ENCODE data around the gene SLF1.

SLF1 gene

GRCh38 chr5:94620256-94620655 lies 1.8 kb downstream of the SLF1 start:
- no peak for DNase-seq
- intact Hi-C loops (cut with DNase I; ENCODE audit: low total_unique reads) = no loop called here
- H3K4me3 ChIP-seq = no peak overlapping the region
- H3K9me3 ChIP-seq = no peaks in the 10 kb centered on the region
- peaks cover 0 to 24% (median 9%) of the 10 kb centered on the region in 4 donors for H3K4me1 ChIP-seq
- no peaks in the 10 kb centered on the region for H3K36me3 ChIP-seq
- H3K27ac ChIP-seq = no peak overlapping the region
- no peaks in the 10 kb centered on the region for H3K27me3 ChIP-seq
- TF ChIP-seq CTCF (IDR thresholded peaks at IDR 0.05) = no peak

- TF ChIP-seq CTCF (IDR thresholded peaks at IDR 0.05) = no peak
- no peak overlapping the region for H3K27ac ChIP-seq
- H3K9me3 ChIP-seq = no peaks in the 10 kb centered on the region
- no peaks in the 10 kb centered on the region for H3K36me3 ChIP-seq
- no peak overlapping the region for H3K4me3 ChIP-seq
- peaks cover 0 to 23% (median 9%) of the 10 kb centered on the region in 4 donors for H3K4me1 ChIP-seq
- no peaks in the 10 kb centered on the region for H3K27me3 ChIP-seq
- intact Hi-C loops (cut with DNase I; ENCODE audit: low total_unique reads) = no loop called here
- no peak for DNase-seq
These were observed 3.3 kb downstream of the SLF1 start for GRCh38 chr5:94621763-94622162.

GRCh38 chr5:94623011-94623410 lies 4.5 kb downstream of the SLF1 start:
- H3K27ac ChIP-seq = no peak overlapping the region
- no peaks in the 10 kb centered on the region for H3K36me3 ChIP-seq
- H3K4me1 ChIP-seq = peaks cover 0 to 13% (median 5%) of the 10 kb centered on the region in 4 donors
- no peaks in the 10 kb centered on the region for H3K27me3 ChIP-seq
- H3K4me3 ChIP-seq = no peak overlapping the region
- TF ChIP-seq CTCF (IDR thresholded peaks at IDR 0.05) = no peak
- no peak for DNase-seq
- H3K9me3 ChIP-seq = no peaks in the 10 kb centered on the region
- intact Hi-C loops (cut with DNase I; ENCODE audit: low total_unique reads) = no loop called here

GRCh38 chr5:94623877-94624276 lies 5.4 kb downstream of the SLF1 start:
- Histone ChIP-seq H3K4me1 (peaks cover 0 to 13% (median 5%) of the 10 kb centered on the region in 4 donors), H3K36me3 (no peaks in the 10 kb centered on the region), H3K27me3 (no peaks in the 10 kb centered on the region), H3K27ac (no peak overlapping the region), H3K9me3 (no peaks in the 10 kb centered on the region), H3K4me3 (no peak overlapping the region)
- intact Hi-C loops (cut with DNase I; ENCODE audit: low total_unique reads) = no loop called here
- no peak for TF ChIP-seq CTCF (IDR thresholded peaks at IDR 0.05)
- no peak for DNase-seq

GRCh38 chr5:94627191-94627590 lies 8.7 kb downstream of the SLF1 start:
- H3K4me1 ChIP-seq = no peaks in the 10 kb centered on the region
- H3K27ac ChIP-seq = no peak overlapping the region
- no peaks in the 10 kb centered on the region for H3K27me3 ChIP-seq
- intact Hi-C loops (cut with DNase I; ENCODE audit: low total_unique reads) = no loop called here
- TF ChIP-seq CTCF (IDR thresholded peaks at IDR 0.05) = no peak
- H3K9me3 ChIP-seq = no peaks in the 10 kb centered on the region
- H3K4me3 ChIP-seq = no peak overlapping the region
- H3K36me3 ChIP-seq = peaks cover 10 to 17% (median 17%) of the 10 kb centered on the region in 3 donors
- DNase-seq = no peak

GRCh38 chr5:94632024-94632423 lies 13.6 kb downstream of the SLF1 start:
- Histone ChIP-seq H3K9me3 (peaks cover 0 to 8% (median 0%) of the 10 kb centered on the region in 3 donors), H3K27ac (no peak overlapping the region), H3K27me3 (no peaks in the 10 kb centered on the region), H3K4me3 (no peak overlapping the region), H3K36me3 (peaks cover 10 to 30% (median 17%) of the 10 kb centered on the region in 3 donors), H3K4me1 (no peaks in the 10 kb centered on the region)
- no peak for TF ChIP-seq CTCF (IDR thresholded peaks at IDR 0.05)
- intact Hi-C loops (cut with DNase I; ENCODE audit: low total_unique reads) = no loop called here
- DNase-seq = no peak
